Brain microvascular endothelial cell (primary cell): ENCODE measurements around the gene NDFIP1.
"Not testable (repeated sequence)": the region's sequence is repeated elsewhere in the genome, so short reads cannot be mapped to it uniquely, and the experiment has no call there.

ENCODE experiments used
- DNase-seq: peaks from one replicate; pipeline ENCODE4 v3.0.0-alpha.2; 2020
- H3K27ac ChIP-seq: fragments of 250-450 bp; sonication (Bioruptor Pico); 2 replicates; pipeline ENCODE4 v1.5.1; 2020; ENCODE audit warnings: mild to moderate bottlenecking, moderate library complexity
- H3K27me3 ChIP-seq: fragments of 250-450 bp; sonication (Bioruptor Pico); replicated peaks from 2 replicates; pipeline ENCODE4 v1.5.1; 2020; ENCODE audit warnings: mild to moderate bottlenecking
- H3K36me3 ChIP-seq: fragments of 250-450 bp; sonication (Bioruptor Pico); replicated peaks from 2 replicates; pipeline ENCODE4 v1.5.1; 2020; ENCODE audit warnings: mild to moderate bottlenecking
- H3K4me3 ChIP-seq: 2 replicates; pipeline ENCODE4 v1.5.1; 2011; ENCODE audit warnings: low read depth, mild to moderate bottlenecking, control low read depth, low read length, moderate library complexity
- in situ Hi-C: cut with HindIII; loops from 2 replicates; pipeline ENCODE4 v1.10.0; 2017; ENCODE audit warnings: low sequenced_read_pairs, low pct_ligation_motif_present
- TF ChIP-seq, protein P1 (sequence below): IDR thresholded peaks from 2 replicates; pipeline ENCODE4 v1.5.1; 2011; ENCODE audit warnings: low read depth, mild to moderate bottlenecking, moderate library complexity, low read length, control low read depth, inconsistent platforms; ENCODE audit errors: missing control alignments

Gene NDFIP1

DNA sequence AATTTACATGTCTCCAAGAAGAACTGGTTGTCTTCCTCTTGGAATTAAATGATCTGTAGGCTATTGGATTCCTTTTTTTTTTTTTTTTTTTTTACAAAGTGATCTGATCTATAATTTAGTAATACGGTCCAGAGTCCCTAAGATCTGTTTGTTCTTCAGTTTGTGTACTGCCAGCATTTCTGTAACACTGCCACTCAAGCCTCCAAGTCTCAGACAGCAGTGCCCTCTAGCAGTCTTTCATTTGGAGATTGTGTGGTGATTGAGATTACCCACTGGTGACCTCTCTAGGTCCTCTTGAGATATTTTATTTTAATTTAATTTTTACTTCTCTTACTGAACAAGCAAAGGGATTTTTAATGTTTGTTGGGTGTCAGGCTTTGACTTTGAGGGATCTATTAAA, 40.8 kb downstream of the NDFIP1 start:
- H3K27me3 ChIP-seq: no peaks in the 10 kb centered on the region
- no peak overlapping the region for H3K27ac ChIP-seq
- no peak overlapping the region for H3K4me3 ChIP-seq
- peaks cover 16% of the 10 kb centered on the region for H3K36me3 ChIP-seq
- TF ChIP-seq, protein P1, sequence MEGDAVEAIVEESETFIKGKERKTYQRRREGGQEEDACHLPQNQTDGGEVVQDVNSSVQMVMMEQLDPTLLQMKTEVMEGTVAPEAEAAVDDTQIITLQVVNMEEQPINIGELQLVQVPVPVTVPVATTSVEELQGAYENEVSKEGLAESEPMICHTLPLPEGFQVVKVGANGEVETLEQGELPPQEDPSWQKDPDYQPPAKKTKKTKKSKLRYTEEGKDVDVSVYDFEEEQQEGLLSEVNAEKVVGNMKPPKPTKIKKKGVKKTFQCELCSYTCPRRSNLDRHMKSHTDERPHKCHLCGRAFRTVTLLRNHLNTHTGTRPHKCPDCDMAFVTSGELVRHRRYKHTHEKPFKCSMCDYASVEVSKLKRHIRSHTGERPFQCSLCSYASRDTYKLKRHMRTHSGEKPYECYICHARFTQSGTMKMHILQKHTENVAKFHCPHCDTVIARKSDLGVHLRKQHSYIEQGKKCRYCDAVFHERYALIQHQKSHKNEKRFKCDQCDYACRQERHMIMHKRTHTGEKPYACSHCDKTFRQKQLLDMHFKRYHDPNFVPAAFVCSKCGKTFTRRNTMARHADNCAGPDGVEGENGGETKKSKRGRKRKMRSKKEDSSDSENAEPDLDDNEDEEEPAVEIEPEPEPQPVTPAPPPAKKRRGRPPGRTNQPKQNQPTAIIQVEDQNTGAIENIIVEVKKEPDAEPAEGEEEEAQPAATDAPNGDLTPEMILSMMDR: no peak
- in situ Hi-C loops: loop anchor here (25.0 kb wide), 1 partner anchor 162 kb away; no protein-coding TSS in a partner anchor
- DNase-seq: no peak

DNA sequence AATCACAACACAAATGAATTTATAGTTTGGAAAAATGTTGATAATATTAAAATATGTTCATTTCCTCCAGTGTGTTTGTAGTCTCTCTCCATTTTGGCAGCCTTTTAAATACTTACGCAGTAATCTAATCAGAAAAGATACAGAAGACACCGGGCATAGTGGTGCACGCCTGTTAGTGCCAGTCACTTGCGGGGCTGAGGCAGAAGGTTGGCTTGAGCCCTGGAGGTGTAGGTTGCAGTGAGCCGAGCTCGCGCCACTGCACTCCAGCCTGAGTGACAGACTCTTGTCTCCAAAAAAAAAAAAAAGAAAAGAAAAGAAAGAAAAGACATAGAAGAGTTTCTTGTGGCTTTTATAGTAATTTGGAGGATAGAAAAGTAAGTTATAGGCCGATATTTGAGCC, 41.9 kb downstream of the NDFIP1 start:
- TF ChIP-seq, protein P1: no peak
- peaks cover 8% of the 10 kb centered on the region for H3K36me3 ChIP-seq

GRCh38 chr5:142151436-142152383, 43.1 kb downstream of the NDFIP1 start:
- Histone ChIP-seq H3K27ac (no peak overlapping the region), H3K27me3 (no peaks in the 10 kb centered on the region), H3K36me3 (no peaks in the 10 kb centered on the region), H3K4me3 (no peak overlapping the region)
- TF ChIP-seq, protein P1: peak; percentile 80
- DNase-seq: peak; percentile 79
- in situ Hi-C loops: no loop called here

More for the DNA sequence above, 41.9 kb downstream of the NDFIP1 start:
- Histone ChIP-seq H3K27me3 (no peaks in the 10 kb centered on the region), H3K27ac (no peak overlapping the region), H3K4me3 (no peak overlapping the region)
- in situ Hi-C loops: no loop called here
- no peak for DNase-seq

GRCh38 chr5:142152384-142152732, 43.8 kb downstream of the NDFIP1 start:
- no peak overlapping the region for H3K4me3 ChIP-seq
- DNase-seq: no peak
- no peaks in the 10 kb centered on the region for H3K27me3 ChIP-seq
- H3K36me3 ChIP-seq: no peaks in the 10 kb centered on the region
- in situ Hi-C loops: no loop called here
- TF ChIP-seq, protein P1: no peak
- no peak overlapping the region for H3K27ac ChIP-seq

DNA sequence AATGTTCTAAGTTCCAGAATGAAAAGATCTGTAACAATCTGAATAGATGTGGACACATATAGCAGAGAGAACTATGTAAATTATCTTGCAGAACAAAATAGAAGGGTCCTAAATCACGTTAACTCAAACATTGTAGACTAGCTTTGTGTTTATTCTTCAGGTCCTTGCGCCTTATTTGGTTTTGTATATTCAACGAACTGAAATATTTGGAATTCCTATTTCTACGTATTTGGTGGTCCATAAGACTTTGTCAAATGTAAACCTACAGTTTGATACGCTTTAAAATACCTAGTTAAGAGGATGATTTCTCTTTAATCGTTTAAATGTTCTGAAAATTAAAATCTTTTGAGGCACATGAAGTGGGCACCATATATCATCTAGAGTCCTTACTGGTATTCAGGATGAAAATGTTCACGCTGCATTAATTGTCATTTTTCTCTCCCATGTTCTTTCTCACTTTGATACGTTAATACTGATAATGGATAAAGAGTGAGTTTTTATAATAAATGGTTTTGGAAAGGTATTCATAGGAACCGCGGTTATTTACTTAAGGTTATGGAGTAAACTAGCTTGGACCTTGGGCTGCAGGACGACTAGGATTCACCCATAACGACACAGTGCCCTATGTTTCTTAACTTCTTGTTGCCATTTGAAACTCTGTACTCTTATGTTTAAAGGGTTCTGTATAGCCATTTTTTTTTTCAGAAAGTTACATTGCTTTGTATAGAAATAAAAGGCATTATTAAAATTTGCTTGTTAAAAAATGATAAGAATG, 45.3 kb downstream of the NDFIP1 start:
- no peak overlapping the region for H3K4me3 ChIP-seq
- H3K27ac ChIP-seq: no peak overlapping the region
- in situ Hi-C loops: no loop called here
- no peak for DNase-seq
- TF ChIP-seq, protein P1: no peak
- no peaks in the 10 kb centered on the region for H3K27me3 ChIP-seq
- no peaks in the 10 kb centered on the region for H3K36me3 ChIP-seq

GRCh38 chr5:142154449-142154841, 45.9 kb downstream of the NDFIP1 start:
- H3K4me3 ChIP-seq, DNase-seq, H3K27ac ChIP-seq, H3K36me3 ChIP-seq, in situ Hi-C loops, H3K27me3 ChIP-seq: not testable (repeated sequence)
